HepG2 (cell line): ENCODE measurements around the gene ARG2. TPM values are rescaled to one million over a fixed set of nuclear protein-coding genes. Genes with fewer than 3 reads are reported as not detected.

Source experiments
- ASH2L ChIP-seq: fragments of 300-600, 200-600 bp; sonication (generic); IDR thresholded peaks from 2 replicates; pipeline ENCODE4 v1.7.0; 2017; ENCODE audit warnings: low read depth, mild to moderate bottlenecking, moderate library complexity, mixed read lengths, low read length; ENCODE audit not compliant: insufficient read length
- ELF3 ChIP-seq: IDR thresholded peaks from 2 replicates; pipeline ENCODE4 v1.6.1; 2016; ENCODE audit warnings: missing genetic modification reagents, missing compliant biosample characterization
- ETV6 ChIP-seq: sonication (generic); formaldehyde crosslinking; conservative IDR thresholded peaks from 2 replicates; pipeline ENCODE4 v1.4.0; 2020; ENCODE audit warnings: missing genetic modification reagents
- GTF2F1 ChIP-seq: fragments of 150-350 bp; IDR thresholded peaks from 2 replicates; pipeline ENCODE4 v1.6.1; 2014; ENCODE audit warnings: low read length
- KDM2A ChIP-seq: sonication (generic); formaldehyde crosslinking; IDR thresholded peaks from 2 replicates; pipeline ENCODE4 v1.4.0; 2020; ENCODE audit warnings: low read depth, missing genetic modification reagents, borderline replicate concordance
- NFIB ChIP-seq: sonication (generic); formaldehyde crosslinking; IDR thresholded peaks from 2 replicates; pipeline ENCODE4 v1.9.0; 2021; ENCODE audit warnings: missing genetic modification reagents, mild to moderate bottlenecking, borderline replicate concordance
- SP1 ChIP-seq, 2 experiments: fragments of 450-650 bp in 1 of 2; sonication (generic) in 1 of 2; formaldehyde crosslinking in 1 of 2; IDR thresholded peaks; 2 replicates each; pipeline versions ENCODE4 v1.4.0 to v1.6.1; 2016 to 2020; ENCODE audit warnings: missing genetic modification reagents in 1 of 2
- TGIF2 ChIP-seq: IDR thresholded peaks from 2 replicates; pipeline ENCODE4 v1.6.1; 2016; ENCODE audit warnings: control low read depth, missing compliant biosample characterization
- TMF1 ChIP-seq: sonication (generic); formaldehyde crosslinking; IDR thresholded peaks from 2 replicates; pipeline ENCODE4 v1.8.1; 2022; ENCODE audit warnings: low read depth, missing genetic modification reagents
- YEATS4 ChIP-seq: sonication (generic); formaldehyde crosslinking; IDR thresholded peaks from 2 replicates; pipeline ENCODE4 v1.4.0; 2020; ENCODE audit warnings: missing genetic modification reagents, borderline replicate concordance
- ZNF230 ChIP-seq: sonication (generic); formaldehyde crosslinking; IDR thresholded peaks from 2 replicates; pipeline ENCODE4 v1.4.0; 2020; ENCODE audit warnings: mild to moderate bottlenecking, missing genetic modification reagents
- ZNF484 ChIP-seq: sonication (generic); formaldehyde crosslinking; IDR thresholded peaks from 2 replicates; pipeline ENCODE4 v1.5.1; 2020; ENCODE audit warnings: mild to moderate bottlenecking, low read depth, missing genetic modification reagents, borderline replicate concordance
- ZNF546 ChIP-seq: sonication (generic); formaldehyde crosslinking; conservative IDR thresholded peaks from 2 replicates; pipeline ENCODE4 v1.8.1; 2023; ENCODE audit warnings: mild to moderate bottlenecking, missing genetic modification reagents
- ZSCAN25 ChIP-seq: sonication (generic); formaldehyde crosslinking; IDR thresholded peaks from 2 replicates; pipeline ENCODE4 v1.8.0; 2022; ENCODE audit warnings: mild to moderate bottlenecking, missing genetic modification reagents
- polyA plus RNA-seq, 8 experiments: library from polyadenylated mRNA; depleted of rRNA in 3 of 8; stranded (reverse) in 7 of 8; unstranded in 1 of 8; fragments of >200 nt; fragmentation: Illumina TruSeq in 4 of 8; extraction: Trizol in 4 of 8; gene quantifications; 2 replicates each; pipeline versions ENCODE4 v1.2.1 to v1.2.3, GENCODE V29; 2011 to 2016; ENCODE audit warnings: low read depth in 4 of 8, missing spikeins in 1 of 8, mixed read lengths in 1 of 8; ENCODE audit not compliant: insufficient read depth in 1 of 8
- total RNA-seq, 5 experiments: library from RNA; depleted of rRNA; stranded (reverse); fragments of >200 nt; fragmentation: Illumina TruSeq; extraction: Trizol; gene quantifications; 2 replicates each; pipeline ENCODE4 v1.2.3, GENCODE V29; 2016; ENCODE audit warnings: low read depth in 1 of 5
- TF ChIP-seq, protein P1 (sequence below): sonication (generic); formaldehyde crosslinking; IDR thresholded peaks from 2 replicates; pipeline ENCODE4 v1.4.0; 2020; ENCODE audit warnings: missing genetic modification reagents, borderline replicate concordance
- TF ChIP-seq, protein P2 (sequence below): sonication (generic); formaldehyde crosslinking; IDR thresholded peaks from 2 replicates; pipeline ENCODE4 v1.8.0; 2022; ENCODE audit warnings: missing genetic modification reagents, mild to moderate bottlenecking, borderline replicate concordance
- TF ChIP-seq, protein P3 (sequence below): sonication (generic); formaldehyde crosslinking; IDR thresholded peaks from 2 replicates; pipeline ENCODE4 v1.9.0; 2021; ENCODE audit warnings: mild to moderate bottlenecking, missing genetic modification reagents

The ARG2 gene
- total and polyA plus RNA-seq, 2 of the 13 experiments (the other 11 are each of a cell fraction or from before 2014, with no cell fraction given), result 37.5 to 73.6 TPM

DNA sequence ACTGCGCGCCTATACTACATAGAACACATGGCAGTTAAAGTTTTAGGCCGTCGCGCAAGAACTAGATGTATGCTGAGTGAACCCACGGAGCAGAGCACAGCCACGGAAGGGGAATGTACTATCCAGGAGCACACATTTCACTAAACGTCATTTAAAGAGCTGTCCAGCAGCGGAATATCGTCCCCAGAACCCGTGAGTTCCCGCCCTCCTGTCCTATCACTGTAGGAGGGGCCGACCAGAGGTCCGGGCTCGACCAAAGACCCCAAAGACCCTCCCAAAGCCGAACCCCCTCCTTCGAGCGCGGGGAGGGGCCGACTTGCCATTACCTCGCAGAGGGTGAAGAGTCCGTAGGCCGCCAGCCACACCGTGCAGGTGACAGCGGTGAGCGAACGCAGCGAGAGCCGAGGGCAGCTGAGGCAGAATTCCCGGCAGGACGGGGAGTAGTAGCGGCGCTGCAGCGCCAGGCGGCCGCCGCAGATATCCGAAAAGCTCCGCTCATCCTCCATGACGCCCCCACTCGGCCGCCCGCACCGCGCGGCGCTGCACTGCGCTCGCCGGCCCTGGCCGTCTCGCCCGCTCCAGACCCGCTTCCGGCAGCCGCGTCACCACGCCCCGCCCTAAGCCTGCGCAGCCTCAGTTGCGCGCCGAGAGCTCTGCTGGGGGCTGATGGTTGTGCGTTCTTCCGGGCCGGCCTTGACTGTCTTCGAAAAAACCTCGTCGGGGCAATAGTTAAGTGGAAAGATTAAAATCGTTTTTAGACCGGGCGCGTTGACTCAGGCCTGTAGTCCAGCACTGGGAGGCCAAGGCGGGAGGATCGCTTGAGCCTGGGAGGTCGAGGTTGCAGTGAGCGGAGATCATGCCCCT, 19.8 kb upstream of the ARG2 start, which contains the start of gene PIGH (continued):
- TF ChIP-seq, protein P1, sequence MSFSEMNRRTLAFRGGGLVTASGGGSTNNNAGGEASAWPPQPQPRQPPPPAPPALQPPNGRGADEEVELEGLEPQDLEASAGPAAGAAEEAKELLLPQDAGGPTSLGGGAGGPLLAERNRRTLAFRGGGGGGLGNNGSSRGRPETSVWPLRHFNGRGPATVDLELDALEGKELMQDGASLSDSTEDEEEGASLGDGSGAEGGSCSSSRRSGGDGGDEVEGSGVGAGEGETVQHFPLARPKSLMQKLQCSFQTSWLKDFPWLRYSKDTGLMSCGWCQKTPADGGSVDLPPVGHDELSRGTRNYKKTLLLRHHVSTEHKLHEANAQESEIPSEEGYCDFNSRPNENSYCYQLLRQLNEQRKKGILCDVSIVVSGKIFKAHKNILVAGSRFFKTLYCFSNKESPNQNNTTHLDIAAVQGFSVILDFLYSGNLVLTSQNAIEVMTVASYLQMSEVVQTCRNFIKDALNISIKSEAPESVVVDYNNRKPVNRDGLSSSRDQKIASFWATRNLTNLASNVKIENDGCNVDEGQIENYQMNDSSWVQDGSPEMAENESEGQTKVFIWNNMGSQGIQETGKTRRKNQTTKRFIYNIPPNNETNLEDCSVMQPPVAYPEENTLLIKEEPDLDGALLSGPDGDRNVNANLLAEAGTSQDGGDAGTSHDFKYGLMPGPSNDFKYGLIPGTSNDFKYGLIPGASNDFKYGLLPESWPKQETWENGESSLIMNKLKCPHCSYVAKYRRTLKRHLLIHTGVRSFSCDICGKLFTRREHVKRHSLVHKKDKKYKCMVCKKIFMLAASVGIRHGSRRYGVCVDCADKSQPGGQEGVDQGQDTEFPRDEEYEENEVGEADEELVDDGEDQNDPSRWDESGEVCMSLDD, result no peak
- TF ChIP-seq ZNF484 (CRISPR knock-in tag), result no peak
- TF ChIP-seq ZNF546, result 0 out of 2 replicates have a peak, but pooled peaks have one; percentile 70
- TF ChIP-seq TMF1 (CRISPR knock-in tag), result no peak
- TF ChIP-seq GTF2F1, result no peak
- no peak for TF ChIP-seq SP1 (IDR thresholded peaks at IDR 0.05)
- peak; percentile 60; the same call in 1 of the 2 replicates for TF ChIP-seq SP1 (CRISPR knock-in tag; IDR thresholded peaks at IDR 0.05)
- peak; percentile 57 for TF ChIP-seq KDM2A (CRISPR knock-in tag)
- TF ChIP-seq, protein P2, sequence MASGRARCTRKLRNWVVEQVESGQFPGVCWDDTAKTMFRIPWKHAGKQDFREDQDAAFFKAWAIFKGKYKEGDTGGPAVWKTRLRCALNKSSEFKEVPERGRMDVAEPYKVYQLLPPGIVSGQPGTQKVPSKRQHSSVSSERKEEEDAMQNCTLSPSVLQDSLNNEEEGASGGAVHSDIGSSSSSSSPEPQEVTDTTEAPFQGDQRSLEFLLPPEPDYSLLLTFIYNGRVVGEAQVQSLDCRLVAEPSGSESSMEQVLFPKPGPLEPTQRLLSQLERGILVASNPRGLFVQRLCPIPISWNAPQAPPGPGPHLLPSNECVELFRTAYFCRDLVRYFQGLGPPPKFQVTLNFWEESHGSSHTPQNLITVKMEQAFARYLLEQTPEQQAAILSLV (CRISPR knock-in tag), result peak; percentile 60; the same call in 1 of the 2 replicates
- peak; percentile 43; the same call in 1 of the 2 replicates for TF ChIP-seq TGIF2 (CRISPR knock-in tag)
- TF ChIP-seq, protein P3, sequence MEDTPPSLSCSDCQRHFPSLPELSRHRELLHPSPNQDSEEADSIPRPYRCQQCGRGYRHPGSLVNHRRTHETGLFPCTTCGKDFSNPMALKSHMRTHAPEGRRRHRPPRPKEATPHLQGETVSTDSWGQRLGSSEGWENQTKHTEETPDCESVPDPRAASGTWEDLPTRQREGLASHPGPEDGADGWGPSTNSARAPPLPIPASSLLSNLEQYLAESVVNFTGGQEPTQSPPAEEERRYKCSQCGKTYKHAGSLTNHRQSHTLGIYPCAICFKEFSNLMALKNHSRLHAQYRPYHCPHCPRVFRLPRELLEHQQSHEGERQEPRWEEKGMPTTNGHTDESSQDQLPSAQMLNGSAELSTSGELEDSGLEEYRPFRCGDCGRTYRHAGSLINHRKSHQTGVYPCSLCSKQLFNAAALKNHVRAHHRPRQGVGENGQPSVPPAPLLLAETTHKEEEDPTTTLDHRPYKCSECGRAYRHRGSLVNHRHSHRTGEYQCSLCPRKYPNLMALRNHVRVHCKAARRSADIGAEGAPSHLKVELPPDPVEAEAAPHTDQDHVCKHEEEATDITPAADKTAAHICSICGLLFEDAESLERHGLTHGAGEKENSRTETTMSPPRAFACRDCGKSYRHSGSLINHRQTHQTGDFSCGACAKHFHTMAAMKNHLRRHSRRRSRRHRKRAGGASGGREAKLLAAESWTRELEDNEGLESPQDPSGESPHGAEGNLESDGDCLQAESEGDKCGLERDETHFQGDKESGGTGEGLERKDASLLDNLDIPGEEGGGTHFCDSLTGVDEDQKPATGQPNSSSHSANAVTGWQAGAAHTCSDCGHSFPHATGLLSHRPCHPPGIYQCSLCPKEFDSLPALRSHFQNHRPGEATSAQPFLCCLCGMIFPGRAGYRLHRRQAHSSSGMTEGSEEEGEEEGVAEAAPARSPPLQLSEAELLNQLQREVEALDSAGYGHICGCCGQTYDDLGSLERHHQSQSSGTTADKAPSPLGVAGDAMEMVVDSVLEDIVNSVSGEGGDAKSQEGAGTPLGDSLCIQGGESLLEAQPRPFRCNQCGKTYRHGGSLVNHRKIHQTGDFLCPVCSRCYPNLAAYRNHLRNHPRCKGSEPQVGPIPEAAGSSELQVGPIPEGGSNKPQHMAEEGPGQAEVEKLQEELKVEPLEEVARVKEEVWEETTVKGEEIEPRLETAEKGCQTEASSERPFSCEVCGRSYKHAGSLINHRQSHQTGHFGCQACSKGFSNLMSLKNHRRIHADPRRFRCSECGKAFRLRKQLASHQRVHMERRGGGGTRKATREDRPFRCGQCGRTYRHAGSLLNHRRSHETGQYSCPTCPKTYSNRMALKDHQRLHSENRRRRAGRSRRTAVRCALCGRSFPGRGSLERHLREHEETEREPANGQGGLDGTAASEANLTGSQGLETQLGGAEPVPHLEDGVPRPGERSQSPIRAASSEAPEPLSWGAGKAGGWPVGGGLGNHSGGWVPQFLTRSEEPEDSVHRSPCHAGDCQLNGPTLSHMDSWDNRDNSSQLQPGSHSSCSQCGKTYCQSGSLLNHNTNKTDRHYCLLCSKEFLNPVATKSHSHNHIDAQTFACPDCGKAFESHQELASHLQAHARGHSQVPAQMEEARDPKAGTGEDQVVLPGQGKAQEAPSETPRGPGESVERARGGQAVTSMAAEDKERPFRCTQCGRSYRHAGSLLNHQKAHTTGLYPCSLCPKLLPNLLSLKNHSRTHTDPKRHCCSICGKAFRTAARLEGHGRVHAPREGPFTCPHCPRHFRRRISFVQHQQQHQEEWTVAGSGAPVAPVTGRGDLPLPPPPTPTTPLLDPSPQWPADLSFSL (CRISPR knock-in tag), result peak; percentile 25; the same call in 1 of the 2 replicates
- TF ChIP-seq ZNF230 (CRISPR knock-in tag), result peak; percentile 31; the same call in 1 of the 2 replicates
- peak; percentile 86; the same call in 1 of the 2 replicates for TF ChIP-seq YEATS4 (CRISPR knock-in tag)
- peak; percentile 74 for TF ChIP-seq ASH2L
- TF ChIP-seq NFIB (CRISPR knock-in tag), result no peak
- TF ChIP-seq ELF3 (CRISPR knock-in tag), result peak; percentile 71
- no peak for TF ChIP-seq ETV6 (CRISPR knock-in tag)
- TF ChIP-seq ZSCAN25 (CRISPR knock-in tag), result no peak; the same call in 1 of the 2 replicates
